ENCODE data around the gene DDIT4. TPM values are rescaled to one million over a fixed set of nuclear protein-coding genes. Genes with fewer than 3 reads are reported as not detected.

The DDIT4 gene
- total RNA-seq, 4 donors from 2014 or later: 300 to 414 (median 333) TPM

- TF ChIP-seq CTCF (IDR thresholded peaks at IDR 0.05; ENCODE audit: low read depth): no peak
These were observed 24.3 kb downstream of the DDIT4 start for GRCh38 chr10:72297805-72298591.

GRCh38 chr10:72298592-72299519 lies 25.1 kb downstream of the DDIT4 start:
- no peak for TF ChIP-seq CTCF (IDR thresholded peaks at IDR 0.05; ENCODE audit: low read depth)

GRCh38 chr10:72303424-72304128 lies 29.9 kb downstream of the DDIT4 start:
- TF ChIP-seq CTCF (IDR thresholded peaks at IDR 0.05; ENCODE audit: low read depth): no peak

- TF ChIP-seq CTCF (IDR thresholded peaks at IDR 0.05; ENCODE audit: low read depth): no peak
These were observed 32.6 kb downstream of the DDIT4 start for GRCh38 chr10:72306215-72306760.

- TF ChIP-seq CTCF (IDR thresholded peaks at IDR 0.05; ENCODE audit: low read depth): no peak
These were observed 34.7 kb downstream of the DDIT4 start for GRCh38 chr10:72308320-72308987.

- no peak for TF ChIP-seq CTCF (IDR thresholded peaks at IDR 0.05; ENCODE audit: low read depth)
These were observed 35.8 kb downstream of the DDIT4 start for GRCh38 chr10:72309290-72310240.
